A549 (cell line): ENCODE measurements around the gene FRMD7.
"Not testable (repeated sequence)": the region's sequence is repeated elsewhere in the genome, so short reads cannot be mapped to it uniquely, and the experiment has no call there.

Experiments
- BHLHE40 ChIP-seq: IDR thresholded peaks from 2 replicates; pipeline ENCODE4 v1.6.1; 2012; ENCODE audit warnings: low read depth, low read length, inconsistent platforms
- CBX2 ChIP-seq: fragments of 200-600 bp; sonication (generic); IDR thresholded peaks from 2 replicates; pipeline ENCODE4 v1.6.1; 2016; ENCODE audit warnings: low read depth, mild to moderate bottlenecking, borderline replicate concordance
- CTCF ChIP-seq: fragments of >200 bp; sonication (Bioruptor Twin); formaldehyde crosslinking; IDR thresholded peaks from 3 replicates; pipeline ENCODE4 v1.5.1; 2016
- ELK1 ChIP-seq: fragments of 150-350 bp; IDR thresholded peaks from 2 replicates; pipeline ENCODE4 v1.6.1; 2014; ENCODE audit warnings: low read depth, mild to moderate bottlenecking, low read length
- FOXS1 ChIP-seq: fragments of 250-450 bp; sonication (Bioruptor Pico); IDR thresholded peaks from 2 replicates; pipeline ENCODE4 v1.5.0; 2020; ENCODE audit warnings: mild to moderate bottlenecking, moderate library complexity
- MAX ChIP-seq: IDR thresholded peaks from 2 replicates; pipeline ENCODE4 v1.6.1; 2012
- POLR2A ChIP-seq: IDR thresholded peaks from 2 replicates; pipeline ENCODE4 v1.6.1; 2012; ENCODE audit warnings: mild to moderate bottlenecking, low read length
- RCOR1 ChIP-seq: fragments of 150-350 bp; IDR thresholded peaks from 2 replicates; pipeline ENCODE4 v1.6.1; 2014; ENCODE audit warnings: antibody characterized with exemption, low read length, low read depth
- ZFP36 ChIP-seq: fragments of 450-650 bp; IDR thresholded peaks from 2 replicates; pipeline ENCODE4 v1.6.1; 2014; ENCODE audit warnings: borderline replicate concordance; ENCODE audit not compliant: partially characterized antibody
- ZNF302 ChIP-seq: fragments of 250-450 bp; sonication (Bioruptor Pico); IDR thresholded peaks from 2 replicates; pipeline ENCODE4 v1.9.0; 2021; ENCODE audit warnings: inconsistent platforms, mild to moderate bottlenecking, moderate library complexity

- TF ChIP-seq CTCF; CBX2; ZNF302 (CRISPR knock-in tag); POLR2A; ZFP36; BHLHE40; ELK1; FOXS1; MAX; RCOR1: not testable (repeated sequence)
These were observed 29.1 kb downstream of the FRMD7 start for GRCh38 chrX:132098704-132099103.
